ENCODE measurements around the gene COA6.

The COA6 gene

GRCh38 chr1:234427950-234428646, 54.8 kb downstream of the COA6 start:
- H3K27ac Mint-ChIP-seq = peak overlapping the region in 1 of 2 donors; percentile 46
- ATAC-seq = no peak
- H3K4me3 Mint-ChIP-seq = no peak overlapping the region

GRCh38 chr1:234429434-234429806, 56.2 kb downstream of the COA6 start:
- H3K4me3 Mint-ChIP-seq = no peak overlapping the region
- no peaks in the 10 kb centered on the region for H3K4me1 Mint-ChIP-seq
- no peaks in the 10 kb centered on the region for H3K27me3 Mint-ChIP-seq
- no peak for ATAC-seq
- H3K9me3 Mint-ChIP-seq = no peaks in the 10 kb centered on the region
- DNase-seq = no peak
- no peak overlapping the region for H3K27ac Mint-ChIP-seq

More at GRCh38 chr1:234427950-234428646, 54.8 kb downstream of the COA6 start:
- Mint-ChIP-seq H3K9me3 (no peaks in the 10 kb centered on the region), H3K27me3 (no peaks in the 10 kb centered on the region), H3K4me1 (no peaks in the 10 kb centered on the region)
- DNase-seq = no peak

GRCh38 chr1:234430691-234431090, 57.4 kb downstream of the COA6 start:
- H3K4me3 Mint-ChIP-seq = no peak overlapping the region
- H3K9me3 Mint-ChIP-seq = no peaks in the 10 kb centered on the region
- no peak overlapping the region for H3K27ac Mint-ChIP-seq
- DNase-seq = no peak
- no peak for ATAC-seq
- no peaks in the 10 kb centered on the region for H3K27me3 Mint-ChIP-seq
- H3K4me1 Mint-ChIP-seq = no peaks in the 10 kb centered on the region

- H3K4me3 Mint-ChIP-seq = no peak overlapping the region
- no peaks in the 10 kb centered on the region for H3K4me1 Mint-ChIP-seq
- no peak overlapping the region for H3K27ac Mint-ChIP-seq
- no peak for ATAC-seq
- H3K27me3 Mint-ChIP-seq = no peaks in the 10 kb centered on the region
- DNase-seq = no peak
- H3K9me3 Mint-ChIP-seq = no peaks in the 10 kb centered on the region
Measured at GRCh38 chr1:234431255-234431654, 58.0 kb downstream of the COA6 start.

- Mint-ChIP-seq H3K4me3 (no peak overlapping the region), H3K27ac (peak overlapping the region in 1 of 2 donors; percentile 72), H3K9me3 (no peaks in the 10 kb centered on the region), H3K27me3 (no peaks in the 10 kb centered on the region), H3K4me1 (no peaks in the 10 kb centered on the region)
- ATAC-seq = no peak
- DNase-seq = no peak
Measured at GRCh38 chr1:234433563-234434285, 60.5 kb downstream of the COA6 start.
